Measurements from ENCODE around the gene CYP1B1.
A peak's percentile ranks its signal among the peaks of the same experiment; 100 is the strongest.
"Not testable (repeated sequence)": the region's sequence is repeated elsewhere in the genome, so short reads cannot be mapped to it uniquely, and the experiment has no call there.

CYP1B1 gene

DNA sequence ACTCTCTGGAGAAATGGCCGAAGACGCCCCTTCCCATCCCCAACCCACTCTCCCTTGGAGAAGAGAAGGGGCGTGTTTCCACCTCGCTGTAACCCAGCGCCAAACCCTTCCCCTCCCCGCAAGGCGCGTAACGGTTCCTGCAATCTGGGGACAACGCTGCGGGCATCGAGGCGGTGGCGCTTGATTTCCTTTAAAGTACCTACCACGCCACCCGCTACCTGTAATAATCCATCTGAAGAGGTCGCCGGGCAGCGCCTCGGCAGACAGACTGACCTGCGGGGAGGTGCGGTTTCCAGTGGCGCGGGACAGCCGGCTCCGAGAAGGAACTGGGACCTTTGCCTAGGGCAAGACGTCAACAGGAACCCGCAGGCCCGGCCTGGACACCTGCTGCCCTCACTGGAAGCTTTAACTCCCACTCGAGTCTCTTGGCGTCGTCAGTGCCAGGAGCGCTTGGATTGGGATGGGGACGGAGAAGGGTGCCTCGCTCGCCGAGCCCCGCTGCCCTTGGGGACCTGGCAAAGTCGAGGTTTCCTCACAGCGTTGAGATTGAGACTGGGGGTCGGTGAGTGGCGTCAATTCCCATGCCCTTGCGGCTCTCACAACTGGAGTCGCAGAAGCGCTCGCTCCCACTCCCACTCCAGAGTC lies at the start of gene CYP1B1:
CYP1B1 (minus strand) TSS at position 645 of the 645 bp plus-strand sequence. CDS start 763 bp downstream, outside the sequence.
- DNase-seq, result no peak

DNA sequence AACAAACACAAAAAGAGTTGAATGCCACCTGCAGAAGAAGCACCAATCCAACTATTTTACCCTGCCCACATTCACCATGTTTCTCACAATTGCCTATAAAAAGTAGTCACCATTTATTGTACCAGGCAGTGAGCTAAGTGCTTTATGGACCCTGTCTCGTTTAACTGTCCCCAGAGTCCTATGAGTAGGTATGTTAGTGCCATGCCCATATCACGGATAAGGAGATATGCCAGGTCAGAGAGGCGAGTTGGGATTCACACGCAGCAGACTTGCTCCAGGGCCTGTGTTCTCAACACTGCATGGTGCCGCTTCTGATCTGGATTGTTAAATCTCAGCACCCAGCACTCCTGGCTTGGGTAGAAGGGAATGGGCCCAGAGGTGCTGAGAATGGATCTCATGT lies 49.1 kb upstream of the CYP1B1 start:
- no peak for DNase-seq

DNA sequence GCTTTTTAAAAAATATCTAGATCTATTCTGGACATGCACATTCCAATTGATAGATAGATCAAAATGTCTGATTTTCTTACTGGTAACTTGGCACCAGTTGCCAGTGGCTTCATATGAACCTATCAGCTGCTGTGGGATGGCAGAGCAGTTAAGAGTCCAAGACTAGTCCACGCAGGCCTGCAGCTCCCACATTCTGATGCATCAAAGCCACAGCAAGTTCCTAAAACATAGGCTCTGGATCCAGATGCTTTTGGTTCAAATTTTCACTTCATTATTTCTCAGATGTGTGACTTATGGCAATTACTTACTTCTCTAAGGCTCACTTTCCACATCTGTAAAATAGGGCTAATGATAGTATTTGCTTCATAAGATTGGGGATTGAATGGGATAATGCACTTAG lies 48.0 kb upstream of the CYP1B1 start:
- no peak for DNase-seq

DNA sequence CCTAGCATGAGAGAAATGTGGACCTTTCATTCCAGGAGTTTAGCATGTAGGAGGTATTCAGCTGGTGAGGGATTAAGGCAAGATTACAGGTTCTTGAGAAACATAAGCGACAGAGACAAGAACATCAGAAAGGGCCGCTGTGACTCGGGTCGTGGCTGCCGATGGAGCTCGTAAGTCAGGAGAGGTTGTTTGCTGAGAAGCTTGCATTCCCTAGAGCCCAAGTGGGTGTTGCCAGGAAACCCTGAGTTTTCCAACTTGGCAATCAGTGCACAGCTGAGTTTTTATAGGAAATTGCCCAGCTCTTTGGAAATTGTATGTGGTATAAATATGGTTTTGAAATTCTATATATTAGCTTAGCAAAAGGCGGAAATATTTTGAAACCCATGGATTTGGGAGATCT lies 46.4 kb upstream of the CYP1B1 start:
- no peak for DNase-seq

DNA sequence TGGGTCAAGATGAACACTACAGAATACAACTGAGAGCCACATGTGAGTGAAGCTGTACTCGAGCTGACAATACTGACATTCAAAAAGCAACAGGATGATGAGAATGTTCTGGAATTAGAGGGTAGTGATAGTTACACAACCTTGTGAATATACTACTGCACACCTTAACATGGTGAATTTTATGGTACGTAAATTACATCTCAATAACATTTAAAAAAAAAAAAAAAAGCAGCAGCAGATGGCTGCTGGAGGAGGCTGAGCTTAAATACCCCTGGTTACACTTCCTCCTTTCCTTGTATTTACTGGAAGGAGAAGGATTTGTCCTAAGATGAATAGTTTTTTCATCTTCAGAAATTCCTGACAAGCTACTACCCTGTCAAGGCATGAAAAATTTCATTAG lies 45.5 kb upstream of the CYP1B1 start:
- no peak for DNase-seq

DNA sequence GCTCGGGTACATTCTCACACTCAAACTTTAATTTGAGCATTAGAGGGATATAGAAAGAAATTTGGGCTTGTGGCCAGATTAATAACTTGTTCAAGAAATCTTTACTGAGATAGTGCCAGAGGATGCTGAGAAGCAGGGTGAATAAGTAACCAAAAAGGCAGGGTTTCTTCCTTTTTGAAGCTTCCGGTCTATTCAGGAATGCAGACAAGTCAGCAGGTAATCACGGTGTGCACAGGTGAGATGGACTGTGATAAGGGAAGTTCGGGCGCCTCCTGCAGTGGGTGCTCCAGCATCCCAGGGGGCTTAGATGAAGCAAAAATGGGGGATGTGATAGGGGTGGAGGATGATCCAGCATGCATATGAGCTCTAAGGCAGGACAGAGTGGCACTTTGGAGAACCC lies 44.9 kb upstream of the CYP1B1 start:
- no peak for DNase-seq

DNA sequence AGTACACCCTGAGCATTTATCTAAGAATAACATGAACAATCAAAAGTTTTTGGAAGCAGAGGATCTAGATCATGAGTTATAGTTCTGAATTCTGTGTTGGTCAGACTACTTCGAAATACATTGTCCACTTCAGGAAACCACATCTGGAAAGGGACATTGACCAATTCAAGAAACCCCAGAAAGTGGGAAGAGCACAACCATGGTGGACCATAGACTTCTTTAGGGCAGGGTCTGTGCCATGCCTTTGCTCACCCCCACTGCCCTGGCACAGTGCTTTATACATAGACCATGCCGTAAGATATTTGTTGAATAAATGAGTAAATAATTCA lies 44.3 kb upstream of the CYP1B1 start:
- no peak for DNase-seq

DNA sequence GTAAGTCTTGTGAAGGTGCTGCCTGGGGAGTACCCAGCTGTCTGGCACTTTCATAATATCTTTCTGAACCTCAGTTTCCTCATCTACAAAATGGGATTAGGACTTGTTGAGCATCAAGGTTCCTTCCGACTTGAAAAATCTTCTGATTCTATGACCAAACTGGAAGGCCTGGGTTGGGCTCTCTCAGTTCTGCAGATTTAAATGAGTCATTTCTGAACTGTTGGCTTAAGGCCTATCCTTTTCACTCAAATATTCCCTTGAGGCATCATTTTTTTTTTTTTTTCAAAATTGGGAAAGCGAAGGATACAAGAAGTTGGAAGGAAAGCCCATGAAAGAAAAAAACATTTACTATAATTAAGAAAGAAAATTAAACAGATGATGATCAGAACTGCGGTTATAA lies 40.8 kb upstream of the CYP1B1 start:
- no peak for DNase-seq

DNA sequence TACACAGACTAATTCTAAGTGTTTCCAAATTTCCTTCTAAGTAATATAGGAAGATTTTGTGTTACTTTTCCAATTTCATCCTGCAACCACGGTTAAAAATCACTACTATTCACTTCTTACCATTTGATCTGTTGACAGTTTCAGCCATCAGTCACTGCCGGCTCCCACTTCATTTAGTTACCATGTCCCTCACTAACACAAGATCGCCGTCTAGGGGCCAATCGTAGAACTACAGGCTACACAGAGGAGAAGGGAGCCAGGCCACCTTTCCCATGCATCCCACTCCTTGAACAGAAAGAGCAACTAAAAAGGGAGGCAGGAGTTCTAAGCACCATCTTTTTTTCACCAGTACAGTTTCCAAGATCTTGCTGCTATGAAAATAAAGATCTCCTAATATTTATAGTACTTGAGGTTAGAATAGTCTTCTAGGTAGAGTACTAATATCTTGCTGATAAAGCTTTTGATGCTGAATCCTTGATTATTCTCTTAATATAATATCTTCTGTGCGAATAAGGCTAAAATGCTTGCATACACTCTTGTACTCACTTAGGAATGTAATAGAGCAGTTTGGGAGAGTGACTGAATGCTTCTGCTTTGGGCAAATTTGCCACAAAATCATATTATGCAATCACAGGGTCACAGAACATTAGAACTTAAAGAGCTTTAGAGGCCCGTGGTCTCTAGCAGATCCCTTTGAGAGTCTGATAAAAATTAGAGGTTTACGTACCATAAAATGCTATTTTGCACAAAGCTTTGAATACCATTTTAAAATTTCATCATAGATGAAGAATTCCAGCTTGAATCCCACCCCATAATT lies 39.5 kb upstream of the CYP1B1 start:
- peak in 5 of 6 experiments; percentile 1 to 24 (median 11) for DNase-seq

DNA sequence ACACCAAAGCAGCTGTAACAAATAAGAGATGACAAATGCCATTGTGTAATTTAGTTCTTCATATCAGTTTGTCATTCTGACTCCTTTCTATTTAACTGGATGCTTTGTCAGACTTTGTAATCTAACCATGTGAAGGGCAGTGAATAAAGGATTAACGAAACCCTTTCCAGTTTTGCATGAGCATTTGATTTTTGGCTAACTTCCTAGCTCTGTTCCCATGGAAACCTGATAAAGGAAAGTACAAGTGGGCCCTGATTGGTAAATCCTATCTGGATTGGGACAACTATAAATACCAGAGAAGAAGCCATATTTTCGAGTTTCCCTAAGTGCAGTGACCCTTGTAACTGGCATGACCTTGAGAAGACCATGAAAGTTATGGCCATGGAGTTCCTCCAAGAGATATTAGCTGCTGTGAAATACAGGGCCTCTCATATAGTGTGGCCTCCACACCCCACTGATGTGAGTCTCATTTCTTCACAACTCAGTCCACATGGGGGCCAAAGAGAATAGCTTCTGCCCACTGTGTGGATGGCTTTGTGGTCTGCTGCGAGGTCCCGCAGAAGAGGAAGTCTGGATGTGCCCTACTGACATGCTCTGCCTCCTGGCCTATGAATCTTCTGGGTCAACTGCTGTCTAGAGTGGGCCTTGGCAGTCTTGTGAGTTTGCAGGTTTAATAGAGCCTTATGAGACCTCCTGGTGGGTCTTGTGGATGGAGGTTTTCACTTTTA lies 38.2 kb upstream of the CYP1B1 start:
- no peak for DNase-seq

DNA sequence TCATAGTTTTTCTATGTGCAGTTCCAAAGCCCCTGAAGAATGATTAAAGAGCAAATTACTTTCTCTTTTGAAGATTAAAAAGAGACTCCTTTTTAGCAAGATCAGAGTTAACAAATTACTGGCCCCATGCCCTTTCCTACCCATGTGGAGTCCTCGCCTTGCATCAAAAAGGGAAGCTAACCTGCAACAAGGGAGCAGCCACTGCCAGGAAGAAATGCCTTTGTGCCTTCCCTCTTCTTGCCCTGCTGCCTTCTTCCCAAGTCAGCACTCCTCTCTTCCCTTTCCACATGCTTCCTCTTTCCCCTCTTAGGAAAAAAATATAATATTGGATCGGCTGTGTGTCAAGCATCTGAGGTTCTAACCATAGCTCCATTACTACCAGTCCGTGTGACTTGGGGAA lies 37.1 kb upstream of the CYP1B1 start:
- no peak for DNase-seq

DNA sequence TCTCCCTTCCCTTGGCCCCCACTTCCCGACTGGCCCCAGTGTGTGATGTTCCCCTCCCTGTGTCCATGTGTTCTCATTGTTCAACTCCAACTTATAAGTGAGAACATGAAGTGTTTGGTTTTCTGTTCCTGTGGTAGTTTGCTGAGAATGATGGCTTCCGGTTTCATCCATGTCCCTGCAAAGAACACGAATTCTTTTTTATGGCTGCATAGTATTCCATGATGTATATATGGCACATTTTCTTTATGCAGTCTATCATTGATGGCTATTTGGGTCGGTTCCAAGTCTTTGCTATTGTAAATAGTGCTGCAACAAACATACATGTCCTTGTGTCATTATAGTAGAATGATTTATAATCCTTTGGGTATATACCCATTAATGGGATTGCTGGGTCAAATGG lies 35.4 kb upstream of the CYP1B1 start:
- not testable (repeated sequence) for DNase-seq

DNA sequence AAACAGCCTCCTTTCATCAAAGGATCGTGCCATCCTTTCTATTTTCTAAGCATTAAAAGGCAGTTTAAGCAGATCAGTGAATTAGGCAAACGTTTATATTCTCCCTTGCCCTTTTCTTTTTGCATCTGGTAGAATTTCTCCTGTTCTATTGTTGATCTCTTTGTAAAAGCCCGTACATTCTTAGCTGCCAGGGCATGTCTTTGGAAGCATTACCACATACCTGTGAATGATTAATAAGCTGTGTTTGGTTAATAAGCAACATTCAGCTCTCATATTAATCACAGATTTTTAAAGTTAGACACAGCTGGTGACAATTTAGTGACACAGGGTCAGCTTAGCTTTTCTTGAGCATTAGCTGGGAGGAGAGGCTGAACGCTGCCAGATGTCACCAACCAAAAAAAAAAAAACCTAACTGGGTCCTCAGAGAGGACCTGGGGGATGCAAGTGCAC lies 33.8 kb upstream of the CYP1B1 start:
- no peak for DNase-seq

DNA sequence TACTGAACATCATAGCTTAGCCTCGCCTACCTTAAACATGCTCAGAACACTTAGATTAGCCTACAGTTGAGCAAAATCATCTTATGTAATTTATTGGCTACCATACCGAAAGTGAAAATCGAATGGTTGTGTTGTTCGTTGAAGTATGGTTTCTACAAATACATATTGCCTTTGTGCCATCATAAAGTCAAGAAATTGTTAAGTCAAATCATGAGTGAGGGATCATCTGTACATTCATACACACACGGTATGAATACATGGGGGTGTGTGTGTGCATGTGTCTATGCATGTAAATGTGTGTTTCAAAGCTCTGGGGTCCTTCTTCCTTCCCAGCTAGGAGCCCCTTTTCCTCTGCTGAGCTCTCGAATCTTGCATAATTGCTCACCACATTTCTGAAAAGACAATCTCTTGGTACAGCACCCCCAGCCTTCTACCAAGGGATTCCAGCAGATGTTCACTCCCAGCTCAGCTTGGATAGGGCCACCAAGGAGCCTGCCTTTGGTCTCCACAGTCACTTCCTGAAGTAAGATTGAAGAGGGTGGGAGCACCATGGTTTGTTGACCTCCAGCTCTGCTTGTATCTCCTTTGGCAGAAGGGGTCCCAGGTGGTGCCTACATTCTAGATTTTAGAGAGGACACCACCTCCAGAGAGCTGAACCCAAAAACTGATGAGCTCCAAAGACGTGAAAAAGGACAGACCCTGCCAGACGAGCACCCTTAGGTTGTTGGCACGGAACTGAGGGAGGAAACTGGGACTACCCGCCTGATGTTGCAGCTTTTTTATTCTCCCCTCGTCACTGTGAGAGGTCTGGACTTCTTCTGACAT lies 33.2 kb upstream of the CYP1B1 start:
- DNase-seq, result no peak

DNA sequence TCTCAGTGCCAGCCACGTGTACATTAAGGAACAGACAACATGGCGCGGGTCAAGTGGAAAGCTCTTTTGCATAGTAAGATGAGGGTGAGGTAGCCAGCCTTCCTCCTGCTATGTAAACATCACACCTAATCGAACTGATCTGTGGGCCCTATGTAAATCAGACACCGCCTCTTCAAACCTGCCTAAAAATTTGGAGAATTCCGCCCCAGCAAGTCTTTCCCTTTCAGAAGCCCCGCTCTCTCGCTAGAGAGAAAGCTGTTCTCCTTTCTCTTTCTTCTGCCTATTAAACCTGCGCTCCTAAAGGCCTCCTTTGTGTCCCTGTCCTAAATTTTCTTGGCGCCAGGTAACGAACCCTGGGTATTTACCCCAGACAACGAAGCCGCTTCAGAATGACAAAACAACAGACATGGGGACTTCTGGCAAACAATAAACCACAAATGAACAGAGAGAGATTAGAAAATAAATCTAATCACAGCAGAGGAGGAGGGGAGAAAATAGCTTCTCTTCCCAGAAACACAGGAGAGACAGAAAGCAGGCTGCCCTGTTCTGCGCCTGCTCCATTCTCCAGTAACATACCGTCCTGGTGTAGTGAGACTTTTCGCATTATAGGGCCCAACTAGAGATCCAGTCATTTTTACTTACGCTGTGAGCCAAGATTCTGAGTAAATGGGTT lies 31.9 kb upstream of the CYP1B1 start:
- no peak for DNase-seq

DNA sequence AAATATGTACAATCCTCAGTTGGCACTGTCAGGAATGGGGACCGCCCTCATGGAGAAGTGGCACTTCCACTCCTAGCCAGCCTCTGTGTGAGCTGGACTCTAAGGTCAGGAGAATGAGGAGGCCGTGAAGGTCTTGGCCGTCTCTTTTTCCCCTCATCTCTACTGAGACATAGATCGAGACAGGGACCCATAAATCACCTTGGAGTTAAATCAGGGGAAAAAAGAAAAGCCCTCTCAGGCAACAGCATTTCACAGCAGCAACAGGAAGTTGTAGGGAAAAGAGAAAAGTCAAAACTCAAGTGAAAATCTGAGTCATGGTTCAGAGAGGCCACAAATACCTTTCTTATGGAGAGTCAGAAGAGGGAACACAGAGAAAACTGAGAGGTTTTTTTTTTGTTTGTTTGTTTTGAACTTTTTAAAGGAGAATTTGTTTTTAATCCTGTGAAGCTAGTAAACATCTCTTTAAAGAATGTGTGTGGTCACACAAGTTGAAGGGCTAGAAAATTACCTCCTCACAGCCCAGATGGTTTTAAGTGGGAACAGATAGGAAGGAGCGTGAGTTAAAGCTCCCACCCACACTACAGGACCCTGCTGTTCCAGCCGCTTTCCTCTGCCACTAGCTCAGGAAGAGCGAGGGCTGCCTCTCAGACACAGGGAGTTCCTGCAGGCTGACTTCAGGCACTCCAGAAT lies 30.6 kb upstream of the CYP1B1 start:
- DNase-seq, result no peak

DNA sequence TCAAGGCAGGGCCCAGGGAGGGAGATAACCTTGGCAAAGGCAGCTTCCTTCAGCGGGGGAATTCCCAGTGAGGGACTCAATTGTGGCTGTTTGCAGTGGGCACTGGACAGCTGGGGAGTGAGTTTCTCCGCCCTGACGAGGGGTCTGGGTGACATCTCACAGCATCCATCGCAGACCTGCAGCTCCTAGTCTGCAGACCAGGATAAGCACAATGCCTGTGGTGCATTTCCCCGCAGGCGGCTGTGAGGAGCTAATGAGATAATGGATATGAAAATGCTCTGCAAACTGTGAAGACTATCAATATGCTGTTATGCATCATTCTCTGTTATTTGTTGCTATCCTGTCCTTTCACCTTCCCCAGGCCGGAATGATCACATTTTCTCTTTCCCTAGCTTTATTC lies 30.0 kb upstream of the CYP1B1 start:
- DNase-seq, result no peak

DNA sequence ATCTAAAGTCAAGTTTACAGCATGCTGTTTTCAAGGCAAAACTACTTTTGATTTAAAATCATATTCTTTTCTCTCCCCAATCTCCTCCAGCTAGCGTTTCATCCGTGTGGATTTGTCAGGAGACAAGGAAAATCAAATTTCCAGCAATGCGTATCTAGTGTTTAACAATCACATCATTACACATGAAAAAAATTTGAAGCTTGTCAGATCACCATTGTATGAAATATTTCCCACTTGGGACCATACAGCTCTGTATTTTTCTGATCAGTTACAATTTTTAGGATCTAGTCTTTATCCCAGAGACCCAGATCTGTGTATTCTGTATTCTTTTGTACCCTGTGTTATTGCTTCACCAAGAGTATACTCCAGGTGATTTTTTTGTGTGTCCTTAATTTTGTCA lies 28.6 kb upstream of the CYP1B1 start:
- DNase-seq, result no peak

DNA sequence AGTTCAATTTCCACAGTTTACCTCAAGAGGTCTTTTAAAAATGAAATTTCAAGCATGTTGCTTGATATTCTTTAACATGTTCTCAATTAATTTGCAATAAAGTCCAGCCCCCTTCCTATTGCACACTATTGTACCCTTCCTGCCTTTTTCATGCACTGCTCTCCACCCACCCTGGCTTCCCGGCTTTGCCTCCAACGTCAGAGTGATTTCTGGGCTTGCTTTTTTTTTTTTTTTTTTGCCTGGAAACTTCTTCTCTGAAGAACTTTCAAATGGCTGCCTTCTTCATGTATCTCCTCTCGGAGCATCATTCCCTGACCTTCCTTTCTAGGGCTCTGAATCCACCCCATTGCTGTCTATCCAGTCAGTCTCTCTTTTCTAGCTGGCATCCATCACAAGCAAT lies 24.4 kb upstream of the CYP1B1 start:
- DNase-seq, result no peak

DNA sequence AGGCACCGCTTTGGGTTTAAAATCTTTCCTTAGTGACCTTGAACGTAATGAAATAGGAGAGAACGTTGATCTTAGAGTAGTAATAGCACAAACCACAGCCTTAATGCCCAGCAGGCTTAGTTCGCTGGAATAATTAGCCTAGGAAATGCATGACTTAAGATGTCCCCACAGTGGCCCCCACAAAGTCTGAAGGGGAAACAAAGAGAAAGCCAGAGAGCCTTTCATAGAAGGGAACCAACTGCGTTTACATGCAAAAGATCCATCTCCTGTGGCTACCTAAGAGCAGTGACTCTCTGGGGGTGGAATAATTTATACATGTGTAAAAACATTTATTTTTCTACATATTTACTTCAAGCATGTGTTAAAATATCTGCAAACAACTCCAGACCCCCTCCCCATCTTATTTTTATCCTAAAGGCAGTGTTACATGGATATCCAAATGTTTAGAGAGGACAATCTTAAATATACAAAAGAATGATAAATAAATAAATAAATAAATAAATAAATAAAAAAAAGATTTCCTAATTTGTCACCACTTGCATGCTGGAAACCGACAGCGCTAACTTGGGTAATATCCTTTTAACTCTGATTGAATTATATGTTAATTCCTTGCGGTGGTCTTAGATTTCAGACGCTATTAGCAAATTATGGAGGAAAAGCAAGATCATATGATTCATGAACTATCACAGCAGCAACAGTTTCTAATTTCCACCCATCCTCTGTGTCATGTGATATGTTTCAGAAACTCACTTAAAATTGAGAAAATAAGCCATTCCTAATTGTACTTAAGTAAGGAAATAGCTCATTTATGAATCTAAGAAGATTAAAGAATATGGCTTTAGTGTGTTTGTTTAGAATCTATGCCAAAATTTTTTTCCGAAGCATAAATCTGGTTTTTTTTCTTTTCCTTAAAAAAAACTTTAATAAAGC lies 23.4 kb upstream of the CYP1B1 start:
- DNase-seq, result no peak
